Neuronal stem cell (in vitro differentiated cells): Measurements from ENCODE around the gene CD300LB.
A peak's percentile ranks its signal among the peaks of the same experiment; 100 is the strongest.

Experiments used
- DNase-seq: peaks from one replicate; pipeline ENCODE4 v3.0.0-alpha.2; 2013; ENCODE audit warnings: low spot score
- H2AFZ ChIP-seq: one replicate; pipeline ENCODE4 v1.6.1; 2013; ENCODE audit warnings: mild to moderate bottlenecking, low read length, inconsistent platforms
- H2AK5ac ChIP-seq: 2 replicates; pipeline ENCODE4 v1.6.1; 2013; ENCODE audit warnings: low read depth, mild to moderate bottlenecking, inconsistent platforms, low read length, moderate library complexity, mixed read lengths
- H2BK120ac ChIP-seq: 2 replicates; pipeline ENCODE4 v1.6.1; 2013; ENCODE audit warnings: low read depth, mild to moderate bottlenecking, inconsistent platforms, low read length, moderate library complexity, mixed read lengths
- H2BK12ac ChIP-seq: one replicate; pipeline ENCODE4 v1.6.1; 2013; ENCODE audit warnings: low read length, inconsistent platforms
- H2BK15ac ChIP-seq: 2 replicates; pipeline ENCODE4 v1.6.1; 2013; ENCODE audit warnings: mild to moderate bottlenecking, low read length, inconsistent platforms, mixed read lengths
- H2BK5ac ChIP-seq: one replicate; pipeline ENCODE4 v1.6.1; 2013; ENCODE audit warnings: inconsistent platforms, mild to moderate bottlenecking, low read length, moderate library complexity
- H3K14ac ChIP-seq: one replicate; pipeline ENCODE4 v1.6.1; 2013; ENCODE audit warnings: low read length, inconsistent platforms
- H3K18ac ChIP-seq: 2 replicates; pipeline ENCODE4 v1.6.1; 2013; ENCODE audit warnings: low read length, inconsistent platforms
- H3K23ac ChIP-seq: 2 replicates; pipeline ENCODE4 v1.6.1; 2013; ENCODE audit warnings: low read depth, mild to moderate bottlenecking, mixed read lengths, low read length, inconsistent platforms; ENCODE audit not compliant: poor library complexity
- H3K27ac ChIP-seq: replicated peaks from 3 replicates; pipeline ENCODE4 v1.5.1; 2013; ENCODE audit warnings: low read length, inconsistent platforms
- H3K27me3 ChIP-seq, 3 experiments: 2 replicates each; pipeline ENCODE4 v1.6.1; 2013; ENCODE audit warnings: low read length in 3 of 3, mild to moderate bottlenecking in 2 of 3, inconsistent platforms in 1 of 3, low read depth in 1 of 3, mixed read lengths in 1 of 3, moderate library complexity in 1 of 3; ENCODE audit not compliant: control insufficient read depth in 3 of 3, insufficient read depth in 3 of 3
- H3K36me3 ChIP-seq, 2 donors: replicated peaks in 1 of 2; 2 replicates each; pipeline ENCODE4 v1.6.1; 2013; ENCODE audit warnings: low read length in 2 of 2; ENCODE audit not compliant: control insufficient read depth in 2 of 2, insufficient read depth in 2 of 2
- H3K4ac ChIP-seq: 2 replicates; pipeline ENCODE4 v1.6.1; 2013; ENCODE audit warnings: inconsistent platforms, mild to moderate bottlenecking, low read length, moderate library complexity
- H3K4me1 ChIP-seq, 2 donors: 1 replicate in 1 of 2; 2 replicates in 1 of 2; pipeline ENCODE4 v1.6.1; 2013; ENCODE audit warnings: low read length in 2 of 2, low read depth in 1 of 2; ENCODE audit not compliant: control insufficient read depth in 2 of 2, insufficient read depth in 1 of 2
- H3K4me2 ChIP-seq: one replicate; pipeline ENCODE4 v1.6.1; 2013; ENCODE audit warnings: mild to moderate bottlenecking, low read length, inconsistent platforms; ENCODE audit not compliant: insufficient read depth, poor library complexity, severe bottlenecking
- H3K4me3 ChIP-seq, 2 donors: 2 replicates each; pipeline ENCODE4 v1.5.1; 2013; ENCODE audit warnings: low read length in 2 of 2, mild to moderate bottlenecking in 2 of 2, inconsistent platforms in 1 of 2, moderate library complexity in 1 of 2
- H3K79me1 ChIP-seq: one replicate; pipeline ENCODE4 v1.6.1; 2013; ENCODE audit warnings: low read depth, mild to moderate bottlenecking, inconsistent platforms, low read length, moderate library complexity
- H3K9ac ChIP-seq: one replicate; pipeline ENCODE4 v1.6.1; 2013; ENCODE audit warnings: mild to moderate bottlenecking, low read depth, low read length, inconsistent platforms; ENCODE audit not compliant: poor library complexity
- H3K9me3 ChIP-seq, 2 donors: replicated peaks in 1 of 2; 2 replicates each; pipeline versions ENCODE3 to v1.6.1; 2013; ENCODE audit warnings: low read length in 2 of 2, mild to moderate bottlenecking in 2 of 2, inconsistent platforms in 1 of 2, low read depth in 1 of 2, mixed read lengths in 1 of 2, moderate library complexity in 1 of 2; ENCODE audit not compliant: control insufficient read depth in 2 of 2, insufficient read depth in 1 of 2
- H4K8ac ChIP-seq: one replicate; pipeline ENCODE4 v1.6.1; 2013; ENCODE audit warnings: low read depth, mild to moderate bottlenecking, inconsistent platforms, low read length, moderate library complexity
- H4K91ac ChIP-seq: one replicate; pipeline ENCODE4 v1.6.1; 2013; ENCODE audit warnings: low read length, low read depth, mild to moderate bottlenecking, inconsistent platforms; ENCODE audit not compliant: poor library complexity
- WGBS, 2 donors: extraction: QIAGEN DNeasy Blood & Tissue Kit; methylation state at CpG; one replicate each; pipeline ENCODE4 v1.1.7; 2013; ENCODE audit warnings: missing lambda C conversion rate in 2 of 2, mixed read lengths in 1 of 2; ENCODE audit not compliant: insufficient read length in 2 of 2, insufficient replicate concordance in 1 of 2; ENCODE audit errors: extremely low coverage in 2 of 2; 5-methylcytosine and 5-hydroxymethylcytosine counted together

CD300LB gene

GRCh38 chr17:74481621-74482020, 49.7 kb downstream of the CD300LB start:
- Histone ChIP-seq H3K36me3 (no peaks in the 10 kb centered on the region), H3K23ac (peak overlapping the region; percentile 17), H4K8ac (no peak overlapping the region), H3K9me3 (peaks cover 0 to 2% of the 10 kb centered on the region in 2 donors), H3K14ac (peak overlapping the region; percentile 31), H2BK5ac (no peak overlapping the region), H3K27me3 (no peaks in the 10 kb centered on the region), H3K4me2 (no peak overlapping the region), H3K4me3 (no peak overlapping the region), H3K4me1 (no peaks in the 10 kb centered on the region), H2BK15ac (peak overlapping the region; percentile 72), H2BK120ac (no peak overlapping the region), H2AK5ac (peak overlapping the region; percentile 60), H3K27ac (no peak overlapping the region), H3K9ac (no peak overlapping the region), H3K79me1 (no peaks in the 10 kb centered on the region), H3K4ac (no peak overlapping the region), H2BK12ac (peak overlapping the region; percentile 16), H4K91ac (no peak overlapping the region), H2AFZ (no peak overlapping the region), H3K18ac (peak overlapping the region; percentile 24)
- no peak for DNase-seq
- no CpG with 5 or more reads among the region's 7 CpGs for WGBS, 2 donors

DNA sequence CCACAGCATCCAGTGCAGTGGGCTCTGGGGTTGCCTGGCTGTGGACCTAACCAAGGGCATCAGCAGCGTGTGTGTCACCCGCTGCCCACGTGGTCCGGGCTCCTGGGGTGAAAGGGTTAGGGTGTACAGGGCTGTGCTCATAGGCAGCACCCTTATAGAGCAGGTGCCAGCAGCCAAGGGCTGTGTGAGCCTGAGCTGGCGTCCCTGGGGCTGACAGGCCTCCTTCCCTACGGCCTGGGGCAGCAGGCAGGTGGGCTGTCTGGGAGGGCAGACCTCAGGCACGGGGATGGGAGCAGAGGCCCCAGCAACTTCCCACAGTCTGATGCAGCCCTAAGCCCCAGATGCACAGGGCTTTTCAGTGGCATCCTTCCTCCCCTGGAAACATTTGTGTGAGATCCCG, 51.0 kb downstream of the CD300LB start:
- no peaks in the 10 kb centered on the region for H3K4me1 ChIP-seq
- no peak overlapping the region for H4K91ac ChIP-seq
- H3K23ac ChIP-seq = peak overlapping the region; percentile 94
- H3K4ac ChIP-seq = no peak overlapping the region
- no peaks in the 10 kb centered on the region for H3K27me3 ChIP-seq
- H3K18ac ChIP-seq = peak overlapping the region; percentile 72
- H3K4me2 ChIP-seq = no peak overlapping the region
- H3K27ac ChIP-seq = no peak overlapping the region
- no CpG with 5 or more reads among the region's 8 CpGs for WGBS, 2 donors
- H4K8ac ChIP-seq = peak overlapping the region; percentile 31
- H2AK5ac ChIP-seq = peak overlapping the region; percentile 38
- H3K9me3 ChIP-seq = peaks cover 2 to 11% of the 10 kb centered on the region in 2 donors
- H2BK5ac ChIP-seq = no peak overlapping the region
- no peak for DNase-seq
- H2AFZ ChIP-seq = no peak overlapping the region
- no peak overlapping the region for H3K14ac ChIP-seq
- no peak overlapping the region for H2BK15ac ChIP-seq
- H3K79me1 ChIP-seq = no peaks in the 10 kb centered on the region
- H3K36me3 ChIP-seq = no peaks in the 10 kb centered on the region
- peak overlapping the region; percentile 85 for H2BK120ac ChIP-seq
- H3K4me3 ChIP-seq = no peak overlapping the region
- H2BK12ac ChIP-seq = peak overlapping the region; percentile 65
- H3K9ac ChIP-seq = peak overlapping the region; percentile 16

DNA sequence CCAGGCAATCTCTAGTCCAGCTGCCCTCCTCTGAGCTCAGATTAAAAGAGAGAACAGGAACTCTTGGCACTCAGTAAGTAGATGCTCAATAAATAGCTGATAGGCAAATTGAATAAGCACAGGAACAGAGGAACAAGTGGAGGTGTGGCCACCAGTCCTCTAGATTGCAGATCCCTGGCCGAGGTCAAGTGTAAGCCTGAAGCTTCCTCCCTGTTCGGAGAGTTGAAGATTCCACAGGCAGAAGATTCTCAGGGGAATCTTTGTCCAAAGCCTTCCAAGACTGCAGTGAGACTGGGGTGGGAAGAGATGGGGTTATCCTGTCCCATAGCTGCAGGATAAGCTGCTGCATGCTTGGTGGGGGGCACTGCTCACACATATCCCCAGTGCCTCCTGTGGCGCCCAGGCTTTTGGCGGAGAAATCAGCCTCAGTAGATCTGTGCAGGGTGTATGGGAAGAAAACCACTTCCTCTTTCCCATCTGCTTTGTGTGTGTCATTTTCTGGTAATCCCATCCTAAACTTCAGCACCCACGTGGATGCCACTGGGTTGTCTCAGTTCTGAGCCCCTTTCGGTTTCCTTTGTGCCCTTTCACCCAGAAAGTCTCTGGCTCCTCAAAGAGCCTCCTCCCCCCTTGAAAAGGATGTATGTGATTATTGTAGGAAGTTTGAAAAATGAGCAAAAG, 52.7 kb downstream of the CD300LB start:
- H3K36me3 ChIP-seq = no peaks in the 10 kb centered on the region
- H2AFZ ChIP-seq = no peak overlapping the region
- H4K91ac ChIP-seq = no peak overlapping the region
- no peak overlapping the region for H4K8ac ChIP-seq
- H3K4me3 ChIP-seq = no peak overlapping the region
- no peak overlapping the region for H3K9ac ChIP-seq
- H3K79me1 ChIP-seq = no peaks in the 10 kb centered on the region
- H2BK120ac ChIP-seq = no peak overlapping the region
- H2AK5ac ChIP-seq = no peak overlapping the region
- H2BK12ac ChIP-seq = no peak overlapping the region
- H3K23ac ChIP-seq = no peak overlapping the region
- H2BK5ac ChIP-seq = no peak overlapping the region
- no peak overlapping the region for H3K14ac ChIP-seq
- H3K4ac ChIP-seq = no peak overlapping the region
- no peaks in the 10 kb centered on the region for H3K4me1 ChIP-seq
- H2BK15ac ChIP-seq = no peak overlapping the region
- H3K18ac ChIP-seq = no peak overlapping the region
- H3K9me3 ChIP-seq = peaks cover 2 to 10% of the 10 kb centered on the region in 2 donors
- H3K4me2 ChIP-seq = no peak overlapping the region
- no peaks in the 10 kb centered on the region for H3K27me3 ChIP-seq
- whole genome bisulfite sequencing, 2 donors = no CpG with 5 or more reads among the region's 6 CpGs
- no peak overlapping the region for H3K27ac ChIP-seq
- DNase-seq = no peak

- no peak overlapping the region for H2BK120ac ChIP-seq
- no peak overlapping the region for H2BK5ac ChIP-seq
- no peaks in the 10 kb centered on the region for H3K27me3 ChIP-seq
- peak overlapping the region in 1 of 2 donors; percentile 10 for H3K4me3 ChIP-seq
- no peak overlapping the region for H3K14ac ChIP-seq
- WGBS, 2 donors = no CpG with 5 or more reads among the region's 4 CpGs
- no peaks in the 10 kb centered on the region for H3K4me1 ChIP-seq
- no peak overlapping the region for H4K91ac ChIP-seq
- H3K9me3 ChIP-seq = peaks cover 2 to 10% of the 10 kb centered on the region in 2 donors
- H3K79me1 ChIP-seq = no peaks in the 10 kb centered on the region
- H3K4ac ChIP-seq = no peak overlapping the region
- no peak for DNase-seq
- H3K18ac ChIP-seq = peak overlapping the region; percentile 59
- no peak overlapping the region for H3K4me2 ChIP-seq
- no peak overlapping the region for H4K8ac ChIP-seq
- H3K9ac ChIP-seq = no peak overlapping the region
- no peak overlapping the region for H3K27ac ChIP-seq
- H2AFZ ChIP-seq = no peak overlapping the region
- no peak overlapping the region for H2BK12ac ChIP-seq
- H2AK5ac ChIP-seq = no peak overlapping the region
- no peaks in the 10 kb centered on the region for H3K36me3 ChIP-seq
- no peak overlapping the region for H3K23ac ChIP-seq
- no peak overlapping the region for H2BK15ac ChIP-seq
Observed at GRCh38 chr17:74477411-74477810, 53.9 kb downstream of the CD300LB start.
